HL-60/S4 (cell line): ENCODE results near the gene TMUB2.
"Not testable (repeated sequence)": the region's sequence is repeated elsewhere in the genome, so short reads cannot be mapped to it uniquely, and the experiment has no call there.

Experiments used
- in situ Hi-C: fragments of 300-500 bp; cut with MboI; formaldehyde crosslinking; loops from 2 replicates; pipeline ENCODE4 v1.14.3; 2022; ENCODE audit warnings: low sequenced_read_pairs

TMUB2 gene

DNA sequence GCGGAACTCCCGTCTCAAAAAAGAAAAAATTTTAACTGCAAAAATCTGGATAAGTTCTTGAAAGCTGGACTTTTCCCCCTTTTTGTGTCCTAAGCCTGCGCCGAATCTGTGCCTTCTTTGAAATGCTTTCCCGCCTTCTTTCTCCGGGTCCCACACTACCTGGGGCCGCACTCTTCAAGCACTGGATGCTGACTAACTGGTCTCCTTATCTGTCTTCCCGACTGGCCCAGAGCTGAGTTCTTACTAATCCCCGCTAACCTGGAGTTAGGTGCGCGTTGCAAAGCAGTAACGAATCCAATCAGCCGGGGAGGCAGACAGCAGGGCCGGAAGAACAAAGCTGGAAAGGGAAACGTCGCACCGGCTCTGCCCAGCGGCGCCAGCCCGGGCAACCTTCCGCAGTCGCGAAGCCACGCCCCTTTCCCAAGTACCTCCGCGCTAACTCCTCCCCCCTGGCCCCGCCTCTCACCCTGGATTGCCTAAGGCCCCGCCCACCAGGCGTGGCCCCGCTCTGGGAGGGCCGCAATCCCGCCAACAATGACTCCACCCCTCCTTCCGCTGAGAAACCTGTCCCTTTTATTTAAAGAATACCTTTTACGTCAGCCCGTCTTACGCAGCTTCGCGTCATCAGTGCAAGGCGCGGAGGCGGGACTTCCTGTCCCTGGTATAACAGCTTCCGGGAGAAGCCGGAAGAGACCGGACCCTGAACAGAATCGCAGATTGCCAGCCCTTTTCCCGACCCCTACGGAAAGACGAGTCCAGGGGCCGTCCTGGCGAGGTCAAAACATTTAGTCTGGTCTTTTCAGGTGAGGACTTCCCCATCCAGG, at the start of gene TMUB2:
TMUB2 (plus strand) TSS at position 666 of the 824 bp plus-strand sequence. CDS start 737 bp downstream, outside the sequence.
- in situ Hi-C loops: no loop called here

DNA sequence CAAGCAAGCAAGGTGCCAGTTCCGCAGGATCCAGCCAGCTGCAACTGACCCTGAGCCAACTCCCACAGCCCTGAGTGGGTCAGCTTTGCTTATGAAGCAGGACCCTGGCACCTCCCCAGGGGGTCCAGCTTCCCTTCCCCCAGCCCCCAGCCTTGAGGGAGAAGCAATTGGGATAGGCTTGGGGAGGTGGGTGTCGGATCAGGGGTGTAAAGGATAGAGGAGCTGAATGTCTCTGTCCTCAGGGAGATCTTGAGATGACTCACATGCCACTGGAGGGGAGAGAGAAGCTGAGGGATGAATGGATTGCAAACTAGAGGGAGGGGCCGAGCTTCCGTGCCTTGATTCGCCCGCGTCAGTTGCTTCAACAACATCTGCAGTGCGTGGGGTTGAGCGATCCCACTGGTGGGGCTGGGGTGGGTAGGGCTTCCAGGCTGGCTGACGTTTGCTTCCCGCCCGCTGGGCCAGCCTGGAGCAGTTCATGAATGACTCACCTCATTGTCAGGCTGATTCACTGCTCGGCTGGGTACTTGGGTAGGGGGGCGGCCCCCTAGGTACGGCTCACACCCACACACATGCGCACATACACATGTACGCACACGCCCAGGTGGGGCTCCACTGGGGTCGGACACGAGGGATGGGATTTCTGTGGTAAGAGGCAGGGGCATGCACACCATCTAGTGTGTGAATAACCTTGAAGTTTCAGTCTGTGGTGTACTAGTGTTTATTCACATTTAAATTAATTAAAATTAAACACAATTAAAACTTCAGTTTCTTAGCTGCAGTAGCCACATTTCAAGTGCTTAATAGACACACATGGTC, 48.7 kb upstream of the TMUB2 start:
- in situ Hi-C loops: no loop called here

GRCh38 chr17:44143921-44144320, 42.9 kb upstream of the TMUB2 start:
- in situ Hi-C loops: not testable (repeated sequence)

- in situ Hi-C loops: no loop called here
These were observed 41.6 kb upstream of the TMUB2 start for GRCh38 chr17:44144966-44145739.

DNA sequence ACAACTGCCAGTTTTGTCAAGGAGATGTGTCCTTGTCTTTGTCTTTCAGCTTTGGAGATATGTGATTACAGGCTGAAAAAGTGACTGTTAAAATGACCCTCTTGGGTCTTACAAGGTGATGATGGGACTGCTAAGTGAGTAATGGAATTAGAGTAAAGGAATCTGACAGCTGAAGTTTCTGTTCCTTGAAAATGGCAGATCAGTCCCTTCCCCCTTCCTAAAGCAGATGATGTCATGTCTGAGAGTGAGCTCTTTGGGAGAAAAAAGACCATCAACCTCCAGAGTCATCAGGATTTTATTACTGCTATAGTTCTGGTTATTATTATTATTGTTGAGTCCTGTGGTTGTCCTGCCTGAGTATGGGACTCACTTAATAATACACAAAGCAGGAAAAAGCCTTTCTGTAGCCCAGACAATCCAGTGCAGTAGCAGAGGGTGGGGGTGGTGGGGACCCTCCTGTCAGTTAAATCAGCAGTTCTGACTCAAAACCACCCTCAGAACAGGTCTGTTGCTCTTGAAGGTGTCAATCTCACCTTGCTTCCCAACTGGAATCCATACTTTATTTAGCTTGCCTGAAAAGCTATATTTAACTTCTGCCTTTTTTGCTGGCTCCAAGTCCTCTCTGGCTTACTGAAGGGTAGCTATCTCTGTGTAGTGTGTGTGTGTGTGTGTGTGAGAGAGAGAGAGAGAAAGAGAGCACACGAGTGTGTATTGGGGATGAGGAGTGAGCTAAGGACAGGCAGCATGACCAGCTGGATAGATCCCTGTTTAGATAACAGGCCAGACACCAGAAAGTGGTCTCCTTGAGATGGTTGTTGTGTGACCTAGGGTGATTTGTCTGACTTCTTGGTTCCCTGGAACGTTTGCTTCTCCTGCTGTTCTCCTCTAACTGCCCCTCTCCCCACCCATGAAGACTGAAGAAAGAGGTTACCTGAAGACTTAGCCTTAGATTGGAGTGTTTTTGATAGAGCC, 40.1 kb upstream of the TMUB2 start:
- in situ Hi-C loops: no loop called here

DNA sequence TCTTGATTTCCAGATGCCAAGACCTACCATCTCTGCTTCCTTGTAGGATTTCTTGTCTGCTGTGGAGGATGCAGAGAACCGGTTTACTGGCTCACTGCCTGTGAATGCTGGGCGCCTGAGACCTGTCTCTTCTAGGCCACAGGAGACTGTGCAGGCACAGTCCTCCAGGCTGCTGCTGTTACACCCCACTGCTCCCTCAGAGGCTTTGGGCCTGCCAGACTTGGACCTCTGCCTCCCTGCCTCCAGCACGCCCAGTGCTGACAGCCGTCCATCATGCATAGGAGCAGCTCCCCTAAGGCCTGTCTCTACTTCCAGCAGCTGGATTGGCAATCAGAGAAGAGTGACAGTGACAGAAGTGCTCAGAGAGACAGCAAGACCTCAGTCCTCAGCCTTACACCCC, 39.0 kb upstream of the TMUB2 start:
- in situ Hi-C loops: no loop called here

- in situ Hi-C loops: not testable (repeated sequence)
These were observed 37.7 kb upstream of the TMUB2 start for GRCh38 chr17:44149066-44149465.

GRCh38 chr17:44149750-44150329, 36.9 kb upstream of the TMUB2 start:
- in situ Hi-C loops: loop anchor here (25.0 kb wide), 1 partner anchor 213 kb away; the partner anchor contains the start of gene PPY

DNA sequence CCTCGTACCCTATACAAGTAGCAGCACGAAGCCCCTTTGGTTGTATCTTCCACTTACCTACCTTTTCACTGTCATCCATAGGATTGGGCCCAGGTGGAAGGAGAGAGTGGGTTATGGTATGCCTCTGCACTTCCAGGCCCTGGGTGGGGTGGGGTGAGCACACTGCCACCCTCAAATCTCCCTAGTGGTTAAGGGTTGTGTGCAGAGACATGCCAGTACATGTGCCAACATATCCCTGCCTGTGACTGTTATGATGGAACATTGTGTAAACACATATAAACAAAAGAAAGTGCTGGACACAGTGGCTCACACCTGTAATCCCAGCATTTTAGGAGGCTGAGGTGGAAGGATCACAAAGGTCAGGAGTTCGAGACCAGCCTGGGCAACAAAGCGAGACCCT, 33.9 kb upstream of the TMUB2 start:
- in situ Hi-C loops: loop anchor here (25.0 kb wide), 1 partner anchor 216 kb away; the partner anchor contains the start of gene PPY

DNA sequence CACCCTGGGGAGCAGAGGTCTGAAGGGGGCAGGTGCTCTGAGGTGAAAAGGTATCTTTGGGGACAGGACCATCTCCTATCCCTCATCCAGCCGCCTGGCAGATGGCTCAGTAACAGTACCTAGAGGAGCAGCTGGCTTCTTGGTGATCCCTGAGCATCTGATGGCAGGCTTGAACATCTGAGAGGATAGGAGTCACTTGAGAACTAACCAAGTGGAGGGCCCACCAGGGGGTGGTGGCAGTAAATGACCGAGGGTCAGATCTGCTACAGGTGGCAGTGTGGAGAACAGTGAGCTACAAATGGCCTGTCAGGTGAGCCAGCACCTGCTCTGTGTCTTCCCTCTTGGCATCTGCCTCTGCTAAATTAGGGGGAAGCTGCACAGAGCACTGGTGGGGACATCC, 31.3 kb upstream of the TMUB2 start:
- in situ Hi-C loops: loop anchor here (25.0 kb wide), 1 partner anchor 218 kb away; the partner anchor contains the start of gene PPY

DNA sequence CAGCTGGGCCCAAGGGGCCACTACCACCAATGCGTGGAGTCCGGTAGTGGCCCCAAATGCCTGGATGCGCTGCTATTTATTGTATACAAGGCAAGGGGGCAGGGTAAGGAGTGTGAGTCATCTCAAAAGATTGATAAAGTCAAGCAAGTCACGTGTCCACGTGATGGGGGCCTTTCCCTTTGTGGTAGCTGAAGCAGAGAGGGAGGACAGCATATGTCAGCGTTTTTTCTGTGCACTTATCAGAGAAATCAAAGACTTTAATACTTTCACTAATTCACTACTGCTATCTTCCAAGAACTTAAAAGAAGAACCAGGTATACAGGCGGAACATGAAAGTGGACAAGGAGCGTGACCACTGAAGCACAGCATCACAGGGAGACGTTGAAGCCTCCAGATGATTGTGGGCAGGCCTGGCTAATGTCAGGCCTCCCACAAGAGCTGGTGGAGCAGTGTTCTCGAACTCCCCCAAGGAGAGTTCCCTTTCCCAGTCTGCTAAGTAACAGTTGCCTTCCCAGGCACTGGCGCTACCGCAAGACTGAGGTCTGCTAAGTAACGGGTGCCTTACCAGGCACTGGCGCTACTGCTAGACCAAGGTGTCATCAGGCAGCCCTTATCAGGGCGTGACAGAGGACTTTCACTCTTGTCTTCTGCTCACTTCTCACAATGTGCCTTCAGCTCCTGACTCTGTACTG, 27.1 kb upstream of the TMUB2 start:
- in situ Hi-C loops: loop anchor here (25.0 kb wide), 1 partner anchor 222 kb away; the partner anchor contains the start of gene PPY

DNA sequence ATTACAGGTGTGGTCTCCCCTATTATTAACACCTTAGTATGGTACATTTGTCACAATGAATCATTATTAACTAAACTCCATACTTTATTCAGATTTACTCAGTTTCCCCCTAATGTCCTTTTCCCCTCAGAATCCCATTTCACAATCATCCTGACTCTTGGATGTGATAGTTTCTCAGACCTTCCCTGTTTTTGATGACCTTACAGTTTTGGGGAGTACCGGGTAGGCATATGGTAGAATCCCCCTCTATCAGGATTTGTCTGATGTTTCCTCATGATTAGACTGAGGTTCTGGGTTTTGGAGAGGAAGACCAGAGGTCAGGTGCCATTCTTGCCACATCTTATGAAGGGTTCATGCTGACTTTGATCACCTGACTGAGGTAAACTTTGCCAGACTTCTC, 22.3 kb upstream of the TMUB2 start:
- in situ Hi-C loops: loop anchor here (25.0 kb wide), 1 partner anchor 227 kb away; the partner anchor contains the start of gene PPY

DNA sequence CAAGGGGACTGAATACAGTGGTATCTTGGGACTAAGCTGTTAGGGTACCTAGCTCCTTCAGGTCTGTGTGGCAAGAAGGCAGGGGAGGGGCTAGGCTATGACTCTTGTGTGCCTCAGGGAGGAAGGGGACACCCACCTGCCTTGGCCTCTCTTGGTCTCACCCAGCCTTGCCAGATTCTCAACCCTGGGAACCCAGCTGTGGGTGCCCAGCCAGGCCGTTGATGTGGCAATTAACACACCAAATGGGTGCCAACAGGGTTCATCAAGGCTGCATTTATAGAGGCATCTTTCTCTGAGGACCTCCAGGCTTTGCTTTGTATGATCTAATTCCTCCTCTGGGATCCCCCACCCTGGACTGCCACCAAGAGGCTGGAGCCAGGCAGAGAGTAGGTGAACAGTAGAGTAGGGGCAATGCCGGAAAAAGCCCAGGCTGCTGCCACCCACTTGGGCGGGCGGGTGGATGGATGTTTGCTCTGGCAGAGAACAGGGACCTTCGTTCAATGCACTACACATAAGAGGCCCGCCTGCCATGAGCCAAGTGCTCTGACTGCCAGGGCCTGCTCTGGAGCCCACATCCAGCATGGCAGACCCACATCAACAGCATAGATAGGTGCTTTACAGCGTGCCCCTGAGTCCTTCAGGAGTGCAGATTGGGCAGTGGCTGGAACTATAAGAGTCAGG, 19.5 kb upstream of the TMUB2 start:
- in situ Hi-C loops: loop anchor here (25.0 kb wide), 1 partner anchor 230 kb away; the partner anchor contains the start of gene PPY

GRCh38 chr17:44170135-44170498, 16.7 kb upstream of the TMUB2 start:
- in situ Hi-C loops: loop anchor here (25.0 kb wide), 1 partner anchor 233 kb away; the partner anchor contains the start of gene PPY

DNA sequence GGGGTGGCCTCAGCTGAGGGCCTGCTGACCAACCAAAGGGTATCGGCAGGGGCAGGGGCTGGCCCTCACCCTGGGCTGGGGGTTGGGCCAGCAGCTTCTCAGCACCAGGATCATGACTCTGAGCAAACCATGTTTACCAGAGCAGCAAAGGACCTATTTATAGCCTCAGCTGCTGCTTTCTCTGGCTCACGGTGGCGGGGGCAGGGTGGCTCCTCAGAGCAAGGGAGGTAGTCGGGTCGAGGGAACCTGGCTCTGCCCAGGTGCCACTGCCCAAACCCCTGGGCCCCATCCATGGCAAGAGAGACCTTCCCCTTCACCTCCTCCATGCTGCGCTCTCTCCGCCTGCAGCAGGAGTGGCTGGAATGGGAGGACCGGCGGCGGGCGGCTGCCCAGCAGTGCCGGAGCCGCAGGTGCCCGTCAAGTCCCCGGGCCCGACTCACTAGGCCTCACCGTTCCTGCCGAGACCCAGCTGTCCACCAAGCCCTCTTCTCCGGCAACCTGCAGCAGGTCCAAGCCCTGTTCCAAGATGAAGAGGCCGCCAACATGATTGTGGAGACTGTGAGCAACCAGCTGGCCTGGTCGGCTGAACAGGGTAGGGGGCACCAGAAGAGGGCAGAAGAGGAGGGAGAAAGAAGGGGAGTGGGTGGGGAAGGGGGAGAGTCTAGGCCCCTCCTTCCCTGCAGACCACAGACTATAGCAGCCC, 16.1 kb upstream of the TMUB2 start, which contains the start of gene ASB16:
ASB16 (plus strand) TSS at position 206 of the 703 bp plus-strand sequence; CDS start at position 292, 86 bp downstream.
- in situ Hi-C loops: loop anchor here (25.0 kb wide), 1 partner anchor 233 kb away; the partner anchor contains the start of gene PPY

- in situ Hi-C loops: loop anchor here (25.0 kb wide), 1 partner anchor 235 kb away; the partner anchor contains the start of gene PPY
These were observed 14.8 kb upstream of the TMUB2 start for GRCh38 chr17:44171931-44172455.

GRCh38 chr17:44174427-44174826, 12.3 kb upstream of the TMUB2 start:
- in situ Hi-C loops: loop anchor here (25.0 kb wide), 1 partner anchor 237 kb away; the partner anchor contains the start of gene PPY
